OCI-LY1 (cell line): Measurements from ENCODE around the gene NKX6-1.

Source experiments
- EZH2 ChIP-seq: fragments of 200-600 bp; sonication (generic), shearing (Covaris generic); IDR thresholded peaks from 2 replicates; pipeline ENCODE4 v1.8.0; 2017; ENCODE audit warnings: borderline replicate concordance, mixed run types, mild to moderate bottlenecking, antibody characterized with exemption, low read length, moderate library complexity, mixed read lengths
- TF ChIP-seq, protein P1 (sequence below): fragments of 200-600 bp; sonication (generic), shearing (Covaris generic); IDR thresholded peaks from 2 replicates; pipeline ENCODE4 v1.5.1; 2017; ENCODE audit warnings: mild to moderate bottlenecking, antibody characterized with exemption, low read length, moderate library complexity, mixed read lengths

DNA sequence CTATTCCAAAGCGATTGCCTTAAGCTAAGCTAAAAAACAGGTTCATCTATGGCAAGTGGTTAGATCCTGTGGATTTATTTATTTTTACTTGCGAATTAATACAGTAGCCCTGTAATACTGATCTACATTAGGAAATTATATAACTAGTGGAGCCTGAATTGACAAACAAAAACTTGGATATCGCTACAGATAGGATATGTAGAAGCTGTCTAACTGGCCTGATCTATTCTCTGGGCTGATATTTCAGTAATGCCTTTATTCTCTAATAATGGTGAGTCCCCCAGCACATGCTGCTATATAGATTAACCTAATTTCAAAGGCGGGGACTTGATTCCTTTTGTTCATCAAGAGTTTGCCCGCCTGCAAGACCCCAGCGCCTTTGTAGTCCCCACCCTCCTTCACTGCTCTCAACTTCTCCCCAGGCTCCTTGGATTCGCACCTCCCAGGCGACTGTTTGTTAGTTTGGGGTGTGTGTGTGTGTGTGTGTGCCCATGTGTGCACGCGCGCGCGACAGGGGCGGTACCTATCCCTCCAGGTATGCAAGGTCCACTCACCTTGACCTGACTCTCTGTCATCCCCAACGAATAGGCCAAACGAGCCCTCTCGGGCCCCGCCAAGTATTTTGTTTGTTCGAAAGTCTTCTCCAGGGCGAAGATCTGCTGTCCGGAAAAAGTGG is 3.8 kb downstream of the NKX6-1 start:
- TF ChIP-seq, protein P1, sequence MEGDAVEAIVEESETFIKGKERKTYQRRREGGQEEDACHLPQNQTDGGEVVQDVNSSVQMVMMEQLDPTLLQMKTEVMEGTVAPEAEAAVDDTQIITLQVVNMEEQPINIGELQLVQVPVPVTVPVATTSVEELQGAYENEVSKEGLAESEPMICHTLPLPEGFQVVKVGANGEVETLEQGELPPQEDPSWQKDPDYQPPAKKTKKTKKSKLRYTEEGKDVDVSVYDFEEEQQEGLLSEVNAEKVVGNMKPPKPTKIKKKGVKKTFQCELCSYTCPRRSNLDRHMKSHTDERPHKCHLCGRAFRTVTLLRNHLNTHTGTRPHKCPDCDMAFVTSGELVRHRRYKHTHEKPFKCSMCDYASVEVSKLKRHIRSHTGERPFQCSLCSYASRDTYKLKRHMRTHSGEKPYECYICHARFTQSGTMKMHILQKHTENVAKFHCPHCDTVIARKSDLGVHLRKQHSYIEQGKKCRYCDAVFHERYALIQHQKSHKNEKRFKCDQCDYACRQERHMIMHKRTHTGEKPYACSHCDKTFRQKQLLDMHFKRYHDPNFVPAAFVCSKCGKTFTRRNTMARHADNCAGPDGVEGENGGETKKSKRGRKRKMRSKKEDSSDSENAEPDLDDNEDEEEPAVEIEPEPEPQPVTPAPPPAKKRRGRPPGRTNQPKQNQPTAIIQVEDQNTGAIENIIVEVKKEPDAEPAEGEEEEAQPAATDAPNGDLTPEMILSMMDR = no peak
- no peak for TF ChIP-seq EZH2
